GM23248 (cell line): ENCODE results near the gene CASZ1. TPM values are rescaled to one million over a fixed set of nuclear protein-coding genes. Genes with fewer than 3 reads are reported as not detected.

Source experiments
- DNase-seq: peaks from one replicate; pipeline ENCODE4 v3.0.0-alpha.2; 2015
- H2AFZ ChIP-seq: fragments of 200-600 bp; sonication (generic); 2 replicates; pipeline ENCODE4 v1.6.1; 2016; ENCODE audit warnings: antibody characterized with exemption
- H3F3A ChIP-seq: fragments of 200-600 bp; sonication (generic); 2 replicates; pipeline ENCODE4 v1.6.1; 2016; ENCODE audit warnings: mild to moderate bottlenecking, antibody characterized with exemption, mixed run types; ENCODE audit not compliant: insufficient read depth
- H3K27ac ChIP-seq: fragments of 200-600 bp; sonication (generic); 2 replicates; pipeline ENCODE4 v1.5.1; 2016; ENCODE audit warnings: mild to moderate bottlenecking
- H3K27me3 ChIP-seq: fragments of 200-600 bp; sonication (generic); replicated peaks from 2 replicates; pipeline ENCODE4 v1.6.1; 2016; ENCODE audit warnings: mild to moderate bottlenecking; ENCODE audit not compliant: insufficient read depth
- H3K36me3 ChIP-seq: fragments of 200-600 bp; sonication (generic); 2 replicates; pipeline ENCODE4 v1.6.1; 2016; ENCODE audit warnings: low read depth, mild to moderate bottlenecking
- H3K4me1 ChIP-seq: fragments of 200-600 bp; sonication (generic); 2 replicates; pipeline ENCODE4 v1.6.1; 2016; ENCODE audit warnings: mild to moderate bottlenecking; ENCODE audit not compliant: insufficient read depth
- H3K4me2 ChIP-seq: fragments of 200-600 bp; sonication (generic); one replicate; pipeline ENCODE4 v1.6.1; 2016; ENCODE audit warnings: mild to moderate bottlenecking; ENCODE audit not compliant: unreplicated experiment
- H3K4me3 ChIP-seq: fragments of 200-600 bp; sonication (generic); 2 replicates; pipeline ENCODE4 v1.5.1; 2016; ENCODE audit warnings: mild to moderate bottlenecking
- H3K79me2 ChIP-seq: fragments of 200-600 bp; sonication (generic); 2 replicates; pipeline ENCODE4 v1.6.1; 2016; ENCODE audit warnings: mild to moderate bottlenecking; ENCODE audit not compliant: insufficient read depth
- H3K9ac ChIP-seq: fragments of 200-600 bp; sonication (generic); 2 replicates; pipeline ENCODE4 v1.6.1; 2016; ENCODE audit warnings: mild to moderate bottlenecking
- H3K9me2 ChIP-seq: fragments of 200-600 bp; sonication (generic); 2 replicates; pipeline ENCODE4 v1.6.1; 2016; ENCODE audit warnings: mixed run types, mild to moderate bottlenecking, moderate library complexity; ENCODE audit not compliant: insufficient read depth
- H3K9me3 ChIP-seq: fragments of 200-600 bp; sonication (generic); one replicate; pipeline ENCODE4 v1.6.1; 2017; ENCODE audit warnings: low read depth
- H4K20me1 ChIP-seq: fragments of 200-600 bp; sonication (generic); 2 replicates; pipeline ENCODE4 v1.6.0; 2016; ENCODE audit not compliant: insufficient read depth
- EZH2 ChIP-seq: fragments of 200-600 bp; sonication (generic); IDR thresholded peaks from 2 replicates; pipeline ENCODE4 v1.6.1; 2018; ENCODE audit warnings: antibody characterized with exemption, mild to moderate bottlenecking; ENCODE audit not compliant: insufficient read depth, poor library complexity, severe bottlenecking
- EZH2phosphoT487 ChIP-seq: fragments of 200-600 bp; sonication (generic); IDR thresholded peaks from 2 replicates; pipeline ENCODE4 v1.6.1; 2018; ENCODE audit warnings: antibody characterized with exemption, moderate library complexity, mild to moderate bottlenecking, low read depth; ENCODE audit not compliant: insufficient read depth
- WGBS, 2 experiments: methylation state at CpG; one replicate each; pipeline ENCODE4 v1.1.6; 2015 to 2017; ENCODE audit warnings: low lambda C conversion rate in 2 of 2, low coverage in 1 of 2; ENCODE audit errors: missing lambda C conversion rate in 2 of 2; 5-methylcytosine and 5-hydroxymethylcytosine counted together
- in situ Hi-C: fragments of 300-500 bp; cut with MboI; formaldehyde crosslinking; loops from 2 replicates; pipeline ENCODE4 v1.15.0; 2020
- polyA plus RNA-seq: library from polyadenylated mRNA; unstranded; fragments of >200 nt; fragmentation: Nextera tagmentation; extraction: Ambion mirVana; gene quantifications from 2 replicates; pipeline ENCODE4 v1.2.1, GENCODE V29; 2016
- total RNA-seq: library from RNA; depleted of rRNA; stranded (reverse); fragments of >200 nt; shearing (Covaris generic); gene quantifications from 2 replicates; pipeline ENCODE4 v1.2.3, GENCODE V29; 2014

Gene CASZ1
- total and polyA plus RNA-seq, 2 experiments from 2014 or later: 0.11 to 0.54 TPM

- Histone ChIP-seq H3K4me2 (no peak overlapping the region), H3K4me3 (no peak overlapping the region), H3K79me2 (no peaks in the 10 kb centered on the region), H3K27me3 (peaks cover 18% of the 10 kb centered on the region; the same call in 1 of the 2 replicates), H2AFZ (no peak overlapping the region), H3K36me3 (no peaks in the 10 kb centered on the region), H3F3A (no peaks in the 10 kb centered on the region), H3K4me1 (peaks cover 4% of the 10 kb centered on the region), H3K27ac (no peak overlapping the region), H3K9ac (no peak overlapping the region), H3K9me3 (no peaks in the 10 kb centered on the region), H3K9me2 (no peaks in the 10 kb centered on the region), H4K20me1 (no peaks in the 10 kb centered on the region)
- peak; percentile 50 for DNase-seq
- TF ChIP-seq EZH2phosphoT487 (no peak), EZH2 (no peak)
- in situ Hi-C loops: no loop called here
- 36 to 39% methylated on average over 12 of the region's 12 CpGs for WGBS, 2 experiments
These were observed 72.4 kb downstream of the CASZ1 start for GRCh38 chr1:10724052-10724494.

- no peak overlapping the region for H3K4me2 ChIP-seq
- H3K36me3 ChIP-seq: no peaks in the 10 kb centered on the region
- no peaks in the 10 kb centered on the region for H3K79me2 ChIP-seq
- in situ Hi-C loops: no loop called here
- no peak overlapping the region for H3K9ac ChIP-seq
- H3K9me2 ChIP-seq: no peaks in the 10 kb centered on the region
- no peaks in the 10 kb centered on the region for H4K20me1 ChIP-seq
- H3K9me3 ChIP-seq: no peaks in the 10 kb centered on the region
- no peak overlapping the region for H2AFZ ChIP-seq
- no peak overlapping the region for H3K4me3 ChIP-seq
- no peak overlapping the region for H3K27ac ChIP-seq
- 78 to 82% methylated on average over 4 of the region's 4 CpGs for WGBS, 2 experiments
- no peaks in the 10 kb centered on the region for H3F3A ChIP-seq
- no peak for TF ChIP-seq EZH2phosphoT487
- no peak for TF ChIP-seq EZH2
- DNase-seq: no peak
- peaks cover 19% of the 10 kb centered on the region; the same call in 1 of the 2 replicates for H3K27me3 ChIP-seq
- H3K4me1 ChIP-seq: peaks cover 4% of the 10 kb centered on the region
These were observed 73.1 kb downstream of the CASZ1 start for GRCh38 chr1:10723317-10723716.

- H3K9ac ChIP-seq: no peak overlapping the region
- H3K4me2 ChIP-seq: no peak overlapping the region
- no peak overlapping the region for H3K4me3 ChIP-seq
- no peaks in the 10 kb centered on the region for H3F3A ChIP-seq
- no peak overlapping the region for H3K27ac ChIP-seq
- H3K36me3 ChIP-seq: no peaks in the 10 kb centered on the region
- peaks cover 19% of the 10 kb centered on the region; the same call in 1 of the 2 replicates for H3K27me3 ChIP-seq
- no peaks in the 10 kb centered on the region for H3K79me2 ChIP-seq
- no peaks in the 10 kb centered on the region for H3K9me3 ChIP-seq
- no peak for DNase-seq
- 86 to 87% methylated on average over 16 of the region's 16 CpGs for WGBS, 2 experiments
- TF ChIP-seq EZH2phosphoT487 (no peak), EZH2 (no peak)
- in situ Hi-C loops: no loop called here
- no peaks in the 10 kb centered on the region for H4K20me1 ChIP-seq
- peaks cover 4% of the 10 kb centered on the region for H3K4me1 ChIP-seq
- H2AFZ ChIP-seq: no peak overlapping the region
- no peaks in the 10 kb centered on the region for H3K9me2 ChIP-seq
These were observed 73.6 kb downstream of the CASZ1 start for GRCh38 chr1:10722803-10723202.

- TF ChIP-seq EZH2 (no peak), EZH2phosphoT487 (no peak)
- Histone ChIP-seq H3K4me2 (no peak overlapping the region), H3K4me3 (no peak overlapping the region), H3K9me2 (no peaks in the 10 kb centered on the region), H2AFZ (no peak overlapping the region), H3F3A (no peaks in the 10 kb centered on the region), H3K4me1 (peaks cover 4% of the 10 kb centered on the region), H3K79me2 (no peaks in the 10 kb centered on the region), H3K9ac (no peak overlapping the region), H3K36me3 (no peaks in the 10 kb centered on the region), H4K20me1 (no peaks in the 10 kb centered on the region), H3K27ac (no peak overlapping the region), H3K9me3 (no peaks in the 10 kb centered on the region), H3K27me3 (peaks cover 19% of the 10 kb centered on the region; the same call in 1 of the 2 replicates)
- WGBS, 2 experiments: 64% methylated on average over 22 to 26 of the region's 26 CpGs
- DNase-seq: no peak
- in situ Hi-C loops: no loop called here
These were observed 74.8 kb downstream of the CASZ1 start for GRCh38 chr1:10721381-10722321.
